ENCODE data around the gene MAP6D1.

The MAP6D1 gene

DNA sequence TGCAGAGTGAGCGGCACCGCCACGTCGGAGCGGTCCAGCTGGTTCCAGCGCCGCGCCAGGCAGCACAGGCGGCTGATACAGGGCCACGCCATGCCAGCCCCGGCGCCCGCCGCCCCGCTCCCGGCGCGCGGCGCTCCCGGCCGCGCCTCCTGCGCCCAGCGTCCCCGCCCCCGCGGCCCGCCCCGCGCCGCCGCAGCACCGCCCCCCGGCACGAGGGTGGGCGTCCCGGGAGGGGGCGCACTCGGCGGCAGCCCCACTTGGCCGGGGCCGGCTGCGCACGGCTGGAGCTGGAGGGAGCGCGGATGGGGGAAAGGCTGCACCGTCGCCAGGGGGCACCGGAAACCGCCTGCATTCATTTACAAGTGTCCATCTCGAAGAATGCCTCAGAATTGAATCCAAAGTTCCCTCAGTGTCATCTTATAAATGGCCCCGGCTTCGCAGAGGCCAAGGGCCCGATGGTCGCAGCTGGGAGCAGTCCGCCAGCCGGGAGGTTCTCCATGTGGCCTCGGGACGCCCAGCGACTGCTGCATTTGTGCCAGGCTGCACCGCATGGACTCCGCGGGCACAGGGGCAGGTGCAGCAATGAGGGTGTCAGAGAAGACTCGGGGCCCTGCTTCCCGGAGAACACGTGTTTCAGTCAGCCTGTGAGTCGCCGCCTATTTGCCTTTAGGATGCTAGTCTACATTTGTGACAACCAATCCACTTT lies at the start of gene MAP6D1:
TSS of gene MAP6D1 (minus strand) at position 122 of the 706 bp plus-strand sequence. CDS start at position 92, 30 bp downstream.
- peak; percentile 25 to 32 for DNase-seq

DNA sequence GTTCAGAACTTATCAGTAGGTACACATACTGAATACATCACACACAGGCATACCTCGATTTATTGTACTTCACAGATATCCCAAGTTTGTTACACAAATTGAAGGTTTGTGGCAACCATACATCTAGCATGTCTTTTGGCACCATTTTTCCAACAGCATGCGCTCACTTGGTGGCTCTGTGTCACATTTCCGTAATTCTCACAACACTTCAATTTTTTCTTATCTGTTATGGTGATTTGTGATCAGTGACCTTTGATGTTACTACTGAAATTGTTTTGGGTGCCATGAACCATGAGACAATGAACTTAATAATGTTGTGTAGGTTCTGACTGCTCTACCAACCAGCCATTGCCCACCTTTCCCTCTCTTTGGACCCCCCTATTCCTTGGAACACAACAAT lies 48.5 kb upstream of the MAP6D1 start:
- no peak for DNase-seq

DNA sequence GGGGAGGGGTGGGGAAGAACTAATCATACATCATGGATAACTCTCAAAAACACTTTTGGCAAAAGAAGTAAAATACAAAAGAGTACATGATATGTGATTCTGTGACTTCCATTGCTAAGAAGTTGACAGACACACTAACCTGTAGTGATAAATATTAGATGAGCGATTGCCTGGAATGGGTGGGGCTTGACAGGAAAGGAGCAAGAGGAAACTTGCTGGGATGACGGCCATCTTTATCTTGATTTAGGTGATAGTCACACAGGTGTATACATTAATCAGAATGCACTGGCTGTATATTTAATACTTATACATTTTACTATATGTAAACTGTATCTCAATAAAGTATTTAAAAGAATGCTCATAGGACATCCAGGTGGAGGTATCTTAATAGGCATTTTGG lies 46.2 kb upstream of the MAP6D1 start:
- DNase-seq = no peak

DNA sequence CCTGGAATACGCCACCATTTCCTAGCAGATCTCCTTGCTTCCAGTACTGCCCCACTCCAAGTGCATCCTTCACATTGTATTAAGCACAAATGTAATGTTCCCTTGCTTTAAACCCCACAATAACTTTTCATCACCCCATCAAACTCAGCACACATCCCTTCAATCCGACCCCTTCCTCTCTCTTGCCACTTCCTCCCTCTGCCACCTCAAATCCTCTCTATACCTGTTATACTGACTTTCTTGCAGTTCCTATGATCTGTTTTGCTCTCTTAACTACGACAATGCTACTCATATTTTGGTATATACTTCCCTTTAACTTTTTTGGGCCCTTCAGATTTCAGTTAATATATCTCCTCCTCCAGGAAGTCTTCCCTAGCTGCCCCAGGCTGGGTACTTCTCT lies 45.2 kb upstream of the MAP6D1 start:
- no peak for DNase-seq

DNA sequence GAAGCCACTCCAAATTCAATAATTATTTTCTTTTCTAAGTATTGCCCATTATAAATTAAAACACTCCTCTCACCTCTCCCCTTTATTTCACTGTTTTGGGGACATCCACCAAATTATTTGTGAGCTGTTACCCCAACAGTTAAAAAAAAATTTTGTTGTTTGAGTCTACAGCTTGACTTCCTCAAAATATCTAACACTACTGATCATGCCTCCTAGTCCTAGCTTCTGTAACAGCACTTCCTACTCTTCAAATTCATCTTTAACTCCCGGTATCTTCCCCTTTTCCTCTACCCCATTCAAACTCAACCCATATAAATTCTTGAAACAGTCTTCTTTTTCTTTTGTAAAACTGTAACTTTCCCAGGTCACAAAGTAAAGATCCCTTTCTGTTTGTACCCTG lies 43.4 kb upstream of the MAP6D1 start:
- DNase-seq = no peak

DNA sequence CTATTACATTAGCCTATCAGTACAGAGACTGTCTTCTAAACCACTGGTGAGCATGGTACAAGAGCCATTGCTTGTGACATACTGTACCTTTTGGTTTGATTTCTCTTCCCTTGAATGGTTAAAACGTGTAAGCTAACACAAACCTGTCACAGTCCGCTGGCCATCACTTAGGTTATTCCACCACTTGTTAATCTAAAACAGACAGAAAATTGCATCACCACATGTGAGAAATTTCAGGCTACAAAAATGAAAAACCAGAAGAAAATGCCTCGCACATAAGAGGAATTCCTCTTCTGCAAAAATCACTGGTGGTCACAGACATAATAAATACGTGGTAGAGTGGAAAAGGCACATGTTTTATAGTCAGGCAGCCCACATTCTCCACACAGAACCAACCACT lies 37.2 kb upstream of the MAP6D1 start:
- DNase-seq = no peak

DNA sequence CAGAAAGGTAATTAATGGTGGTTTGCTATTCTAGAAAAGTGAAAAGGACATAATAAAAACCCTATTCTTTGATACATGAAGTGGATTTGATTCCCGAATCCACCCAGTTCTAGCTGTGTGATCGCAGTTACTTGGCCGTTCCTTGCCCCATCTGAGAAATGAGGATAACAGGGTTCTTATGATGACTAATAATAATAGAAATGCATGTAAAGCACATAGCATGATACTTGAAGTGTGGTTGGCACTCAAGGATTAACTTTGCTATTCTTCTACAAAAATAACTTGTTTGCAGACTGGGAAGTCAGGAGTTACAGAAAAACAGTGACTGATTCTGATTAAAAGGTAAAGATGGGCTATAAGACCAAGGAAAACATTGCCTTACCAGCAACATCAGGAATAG lies 32.5 kb upstream of the MAP6D1 start:
- DNase-seq = no peak

DNA sequence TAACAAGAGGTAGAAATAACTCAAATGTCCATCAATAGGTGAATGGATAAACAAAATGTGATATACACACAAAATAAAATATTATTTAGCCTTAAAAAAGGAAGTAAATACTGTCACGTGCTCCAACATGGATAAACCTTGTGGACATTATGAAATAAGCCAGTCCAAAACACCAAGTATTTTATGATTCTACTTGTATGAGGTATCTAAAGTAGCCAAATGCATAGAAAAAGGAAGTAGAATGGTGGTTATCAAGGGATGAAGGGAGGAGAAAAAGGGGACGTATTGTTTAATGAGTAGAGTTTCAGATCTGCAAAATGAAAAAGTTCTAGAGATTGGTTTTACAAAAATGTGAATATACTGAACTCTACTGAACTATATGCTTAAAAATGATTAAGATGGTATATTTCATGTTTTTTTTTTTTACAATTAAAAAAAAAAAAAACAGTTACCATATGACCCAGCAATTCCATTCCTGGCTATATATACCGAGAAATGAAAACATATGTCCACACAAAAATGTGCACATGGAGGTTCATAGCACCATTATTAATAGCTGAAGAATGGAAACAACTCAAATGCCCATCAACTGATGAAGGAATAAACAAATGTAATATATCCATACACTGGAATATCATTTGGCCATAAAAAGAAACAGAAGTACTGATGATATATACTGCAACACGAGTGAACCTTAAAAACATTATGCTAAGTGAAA lies 29.1 kb upstream of the MAP6D1 start:
- no peak for DNase-seq

DNA sequence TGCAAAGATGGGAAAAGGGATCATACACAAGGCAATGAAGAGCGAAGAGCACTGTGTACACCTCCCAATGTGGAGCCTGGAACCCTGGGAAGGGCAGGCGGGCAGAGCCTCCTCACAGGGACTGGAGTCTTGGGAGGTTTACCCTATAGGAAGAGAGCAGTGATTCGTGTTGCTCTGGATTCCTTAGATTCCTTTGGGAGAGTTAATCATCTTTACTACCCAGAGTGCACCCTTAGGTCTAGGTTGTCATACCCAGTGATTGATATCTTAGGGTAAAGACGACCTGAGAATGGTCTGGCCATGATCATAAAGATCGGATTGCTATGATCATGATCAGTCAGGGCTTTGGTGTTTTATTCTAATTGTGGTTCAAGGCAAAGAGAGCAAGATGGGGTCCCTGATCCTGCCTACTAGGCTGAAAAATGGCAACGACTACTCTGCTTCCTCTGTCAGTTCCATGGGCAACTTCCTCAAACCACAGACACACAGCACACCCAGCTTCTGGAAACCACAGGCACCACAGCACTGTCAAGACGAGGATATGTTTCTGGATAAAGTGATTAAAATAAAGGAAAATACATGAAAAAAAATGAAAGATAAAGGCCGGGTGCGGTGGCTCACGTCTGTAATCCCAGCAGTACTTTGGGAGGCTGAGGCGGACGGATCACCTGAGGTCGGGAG lies 20.4 kb upstream of the MAP6D1 start:
- no peak for DNase-seq

DNA sequence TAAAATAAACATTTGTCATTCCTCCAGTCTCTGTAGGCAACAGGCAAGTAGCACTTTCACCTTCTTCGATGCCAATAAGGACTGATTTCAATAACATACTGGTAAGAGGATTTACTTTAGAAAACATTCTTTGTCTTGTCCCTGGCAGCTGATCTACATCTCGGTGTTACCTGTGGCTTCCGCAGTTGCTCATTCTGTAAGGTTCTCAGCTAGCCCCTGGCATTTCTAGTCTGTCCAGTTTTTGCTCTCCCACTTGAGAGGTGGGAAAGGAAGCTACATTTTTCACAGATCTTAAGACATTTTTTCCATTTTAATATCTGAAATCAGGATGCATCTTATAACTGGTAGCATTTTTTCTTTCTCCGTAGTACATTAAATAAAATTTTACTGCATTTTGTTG lies 19.7 kb upstream of the MAP6D1 start:
- no peak for DNase-seq

DNA sequence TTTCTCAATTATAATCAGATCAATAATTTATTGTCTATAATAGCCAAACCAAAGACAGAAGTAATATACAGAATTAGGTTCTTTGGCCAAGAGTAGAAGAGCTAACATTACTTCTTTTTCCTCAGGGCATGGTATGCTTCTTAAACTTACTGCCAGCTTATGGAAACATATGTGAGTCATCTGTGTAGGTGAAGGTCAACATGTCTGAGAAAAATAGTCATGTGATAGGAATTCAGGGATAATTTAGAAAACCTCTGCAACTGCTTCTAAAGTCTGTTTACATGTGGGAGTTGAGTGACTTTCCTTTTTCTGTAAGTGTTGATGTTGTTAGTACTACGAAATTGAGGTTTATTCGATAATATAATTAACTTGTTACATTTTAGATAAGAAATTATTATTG lies 19.2 kb upstream of the MAP6D1 start:
- DNase-seq = no peak

DNA sequence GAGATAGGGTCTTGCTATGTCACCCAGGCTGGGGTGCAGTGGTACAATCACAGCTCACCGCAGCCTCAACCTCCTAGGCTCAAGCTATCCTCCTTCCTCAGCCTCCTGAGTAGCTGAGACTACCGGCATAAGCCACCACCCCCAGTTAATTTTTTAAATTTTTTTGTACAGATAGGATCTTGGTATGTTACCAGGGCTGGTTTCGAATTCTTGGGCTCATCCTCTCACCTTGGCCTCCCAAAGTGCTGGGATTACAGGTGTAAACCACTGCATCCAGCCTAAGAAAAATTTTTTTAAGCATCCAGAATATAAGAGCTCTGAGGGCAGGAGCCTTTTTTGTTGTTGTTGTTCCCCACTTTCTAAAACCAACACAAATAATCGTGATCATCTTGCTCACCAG lies 14.4 kb upstream of the MAP6D1 start:
- no peak for DNase-seq

DNA sequence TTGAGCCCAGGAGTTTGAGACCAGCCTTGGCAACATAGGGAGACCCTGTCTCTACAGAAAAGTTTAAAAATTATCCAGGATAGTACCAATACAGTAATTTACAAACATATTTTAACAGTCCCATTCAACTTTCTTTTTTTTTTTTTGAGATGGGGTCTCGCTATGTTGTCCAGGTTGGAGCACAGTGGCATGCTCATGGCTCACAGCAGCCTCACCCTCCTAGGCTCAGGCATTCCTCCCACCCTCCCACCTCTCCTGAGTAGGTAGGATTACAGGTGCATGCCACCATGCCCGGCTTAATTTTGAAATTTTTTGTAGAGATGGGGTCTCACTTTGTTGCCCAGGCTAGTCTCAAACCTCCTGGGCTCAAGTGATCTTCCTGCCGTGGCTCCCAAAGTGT lies 12.5 kb upstream of the MAP6D1 start:
- DNase-seq = no peak

DNA sequence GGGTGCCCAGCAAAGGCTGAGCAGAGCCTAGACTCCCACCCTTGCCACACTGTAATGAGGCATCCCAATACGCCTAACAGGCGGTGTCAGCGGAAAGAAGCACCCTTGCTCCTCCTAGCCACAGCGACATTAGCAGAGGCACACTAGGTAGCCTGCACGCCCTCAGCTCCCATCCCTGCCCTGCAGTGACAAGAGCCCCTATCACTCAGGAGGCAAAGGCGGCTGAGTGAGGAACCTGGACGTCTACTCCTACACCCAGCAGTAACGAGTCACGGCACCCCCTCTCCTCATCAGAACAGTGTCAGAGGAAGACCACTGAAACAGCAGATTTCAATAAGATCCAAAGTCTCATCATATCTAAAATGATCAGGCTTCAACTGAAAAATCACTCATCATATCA lies 12.0 kb upstream of the MAP6D1 start:
- DNase-seq = no peak

DNA sequence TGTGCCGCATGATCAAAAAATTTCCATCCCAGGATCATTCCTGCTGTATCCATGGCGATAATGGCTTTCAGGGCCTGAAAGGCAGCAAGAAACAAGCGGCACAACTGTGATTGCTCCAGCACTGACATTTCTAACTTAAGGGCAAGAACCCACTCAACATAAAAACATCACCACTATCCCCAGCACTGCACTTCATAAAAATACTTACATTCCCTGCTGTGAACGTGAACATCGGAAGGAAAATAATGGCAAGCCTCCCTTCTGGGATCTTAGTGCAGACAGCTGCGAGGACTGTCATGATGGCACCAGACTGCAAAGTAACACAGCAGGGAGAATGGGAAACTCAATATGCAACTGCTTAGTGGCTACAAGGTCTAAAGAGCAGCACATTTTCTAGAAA lies 8.1 kb upstream of the MAP6D1 start:
- no peak for DNase-seq

DNA sequence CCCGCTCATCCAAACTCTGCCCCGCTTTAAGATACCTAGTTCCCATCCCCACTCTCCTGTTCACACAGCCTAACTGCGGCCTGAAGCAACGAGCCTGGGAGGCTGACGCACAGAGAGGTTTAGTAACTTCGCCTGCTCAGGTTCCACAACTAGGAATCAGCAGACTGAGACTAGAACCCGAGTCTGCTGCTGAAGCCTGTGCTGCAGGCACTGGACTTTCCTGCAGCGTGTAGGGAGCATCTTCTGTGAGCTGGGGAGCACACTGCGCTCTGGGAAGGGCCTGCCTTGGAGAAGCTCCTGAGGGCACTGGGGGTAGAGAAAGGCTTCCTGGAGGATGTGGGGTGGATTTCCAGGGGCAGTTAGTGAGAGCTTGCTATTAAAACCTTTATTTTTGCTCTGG lies 4.8 kb upstream of the MAP6D1 start:
- DNase-seq = no peak

DNA sequence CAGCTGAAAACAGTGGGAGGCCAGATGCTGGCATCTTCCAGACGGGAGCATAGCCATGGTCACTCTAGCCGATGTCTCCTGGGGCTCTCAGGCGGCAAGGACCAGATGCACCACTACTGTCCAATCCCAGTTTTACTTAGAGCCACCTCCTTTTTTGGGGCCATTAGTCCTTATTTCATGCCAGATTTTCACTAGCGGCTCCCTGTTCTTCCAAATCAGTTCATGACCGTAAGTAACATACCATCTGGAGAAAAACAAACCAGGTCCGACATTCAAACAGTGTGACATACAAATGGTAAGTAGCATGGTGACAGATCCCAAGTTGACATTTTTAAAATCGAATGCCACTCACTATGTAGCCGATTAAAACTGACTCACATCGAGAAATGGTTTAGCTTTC lies 4.1 kb upstream of the MAP6D1 start:
- DNase-seq = no peak

DNA sequence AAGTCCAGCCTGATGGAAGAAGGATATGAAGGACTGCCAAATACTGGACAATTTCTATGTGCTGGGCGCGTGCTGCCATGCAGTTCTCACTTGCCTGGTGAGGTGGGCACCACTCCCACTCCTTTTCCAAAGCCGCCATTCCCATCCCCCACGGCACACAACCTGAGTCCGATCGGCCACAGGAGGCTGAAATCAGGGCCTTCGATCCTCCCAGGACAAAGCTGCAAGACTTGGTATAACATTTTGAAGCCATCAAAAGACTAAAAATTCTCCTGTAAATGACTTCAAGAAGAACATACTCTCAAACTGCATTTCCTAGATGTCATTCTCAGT lies 3.1 kb upstream of the MAP6D1 start:
- DNase-seq = no peak

DNA sequence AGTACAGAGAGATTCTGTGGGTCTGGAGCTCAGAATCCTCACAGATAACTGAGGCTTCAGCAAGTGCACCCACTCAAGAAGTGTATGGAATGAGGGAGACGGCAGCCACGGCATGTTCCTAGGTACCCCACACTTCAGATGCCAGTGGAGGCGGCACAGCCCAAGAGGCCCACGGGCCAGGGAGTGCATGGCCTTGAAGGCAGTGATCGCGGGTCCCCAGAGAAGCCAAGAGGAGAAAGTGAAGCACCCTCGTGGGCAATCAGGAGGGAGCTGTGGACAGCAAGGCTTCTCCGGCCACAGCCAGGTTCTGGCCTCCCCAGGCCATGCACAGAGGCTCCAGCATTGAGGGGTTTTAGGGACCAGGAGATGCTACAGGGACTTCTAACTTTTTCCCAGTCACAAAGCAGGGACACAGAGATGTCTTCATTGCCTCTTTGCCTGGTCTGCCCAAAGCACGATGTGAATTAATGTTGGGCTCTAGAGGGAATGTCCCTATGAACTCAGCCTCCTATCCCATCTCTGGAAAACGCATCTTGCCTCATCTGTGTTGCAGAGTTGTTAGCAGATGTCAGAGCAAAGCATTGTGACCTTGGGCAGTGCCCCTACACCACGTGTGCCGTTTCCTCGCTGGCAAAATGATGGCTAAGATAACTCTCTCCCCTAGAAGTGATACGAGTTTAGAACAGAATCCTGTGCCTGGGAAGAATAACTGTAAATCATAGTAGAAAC lies 2.6 kb upstream of the MAP6D1 start:
- DNase-seq = no peak

DNA sequence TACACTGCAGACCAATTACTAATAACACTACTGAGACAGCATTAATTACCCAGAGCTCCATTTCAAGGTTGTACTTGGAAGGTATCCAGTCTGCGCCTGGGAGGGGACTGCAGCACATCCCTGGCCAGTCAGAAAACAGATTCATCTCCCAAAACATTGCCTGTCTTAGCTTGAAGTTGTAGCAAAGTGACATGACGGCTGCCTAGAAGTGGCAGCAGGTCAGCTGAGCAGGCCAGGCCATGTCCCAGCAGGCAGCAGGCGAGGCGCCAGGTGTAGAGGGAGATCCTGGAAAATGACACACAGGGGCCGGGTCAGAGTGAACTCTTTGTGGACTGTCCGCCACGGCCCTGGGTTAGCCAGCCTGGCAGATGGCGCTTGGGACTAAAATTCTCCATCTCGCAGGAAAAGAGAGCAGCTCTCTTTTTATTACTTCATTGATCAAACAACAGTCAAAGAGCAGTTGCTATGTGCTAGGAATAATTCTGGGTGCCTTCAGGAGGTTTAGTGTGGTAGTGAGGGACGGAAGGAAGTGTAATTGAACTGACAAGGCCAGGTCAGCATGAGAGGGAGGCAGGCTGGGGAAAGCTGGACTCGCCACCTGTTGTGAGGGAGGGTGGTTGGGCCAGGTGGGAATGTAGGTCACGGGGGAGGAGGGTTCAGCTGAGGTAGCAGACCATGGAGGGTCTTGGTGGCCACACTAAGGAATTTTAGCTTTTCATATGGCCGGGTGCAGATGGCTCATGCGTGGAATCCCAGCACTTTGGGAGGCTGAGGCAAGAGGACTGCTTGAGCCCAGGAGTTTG lies 1.3 kb upstream of the MAP6D1 start:
- DNase-seq = no peak

DNA sequence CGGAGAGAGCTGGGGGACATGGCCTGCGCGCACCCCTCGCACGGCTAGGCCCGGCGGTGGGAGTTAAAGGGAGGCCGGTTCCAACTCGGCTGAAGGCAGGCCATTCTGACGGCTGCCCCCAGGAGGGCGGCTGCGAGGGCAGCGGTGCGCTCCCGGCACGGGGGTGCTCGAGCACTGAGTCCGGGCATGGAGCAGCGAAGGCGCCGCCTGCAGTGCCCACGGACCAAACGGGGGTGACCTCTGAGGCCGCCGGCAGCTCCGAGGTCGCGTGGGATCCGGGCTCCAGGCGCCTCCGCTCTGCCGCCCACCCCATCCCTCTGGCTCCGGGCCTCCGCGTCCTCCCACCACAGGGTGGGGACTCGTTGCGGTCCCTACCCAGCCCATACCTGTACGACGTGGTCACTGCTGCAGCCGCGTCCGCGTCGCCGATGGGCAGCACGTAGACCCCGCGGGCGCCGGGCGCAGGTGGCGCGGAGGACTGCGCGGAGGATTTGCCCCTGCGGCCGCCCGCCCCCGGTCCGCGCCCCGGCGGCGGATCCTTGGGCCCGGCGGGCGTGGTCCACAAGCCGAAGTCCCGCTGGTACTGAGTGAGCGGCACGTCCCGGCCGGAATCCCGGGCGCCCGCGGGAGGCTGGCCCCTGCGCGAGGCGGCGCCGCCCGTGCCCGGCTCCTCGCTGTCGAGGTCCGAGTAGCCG lies 469 bp downstream of the MAP6D1 start:
- DNase-seq = peak in 1 of 2 experiments; percentile 7

DNA sequence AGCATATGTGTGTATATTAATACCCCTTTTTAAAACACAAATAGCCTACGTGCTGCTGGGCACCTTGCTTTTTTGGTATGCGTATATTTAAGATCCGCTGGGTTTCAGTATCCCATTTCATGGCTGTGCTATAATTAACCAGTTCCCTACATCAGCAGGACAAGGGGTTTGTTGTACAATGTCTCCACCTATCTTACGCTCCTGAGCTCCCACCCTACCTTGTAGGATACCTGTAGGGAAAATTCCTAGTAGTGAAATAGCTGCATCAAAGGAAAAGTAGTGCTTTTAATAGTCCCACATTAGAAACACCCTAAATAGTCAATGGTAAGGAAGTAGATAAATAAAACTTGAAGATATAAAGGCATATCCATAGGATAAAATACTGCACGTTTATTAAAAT lies 1.4 kb downstream of the MAP6D1 start:
- no peak for DNase-seq
